GM10847 (cell line): ENCODE results near the gene PLEKHA5.

Experiments
- POLR2A ChIP-seq: IDR thresholded peaks from 2 replicates; pipeline ENCODE4 v1.6.1; 2011; ENCODE audit not compliant: insufficient read length; ENCODE audit errors: extremely low read depth

PLEKHA5 gene

DNA sequence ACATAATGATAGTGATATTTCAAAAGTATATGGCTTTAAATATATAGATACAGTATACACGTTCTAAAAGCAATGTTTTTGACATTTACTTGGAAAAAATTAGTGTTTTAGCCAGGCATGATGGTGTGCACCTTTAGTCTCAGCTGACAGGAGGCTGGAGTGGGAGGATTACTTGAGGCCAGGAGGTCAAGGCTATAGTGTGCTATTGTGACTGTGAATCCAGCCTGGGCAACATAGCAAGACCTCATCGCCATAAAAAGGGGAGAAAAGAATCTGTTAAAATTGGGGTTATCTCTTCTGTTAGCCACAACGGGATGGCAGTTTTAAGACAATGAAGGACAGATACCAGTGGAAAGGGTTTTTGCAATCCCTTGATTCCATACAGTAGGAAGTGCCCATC lies 95.2 kb downstream of the PLEKHA5 start:
- TF ChIP-seq POLR2A, result no peak

DNA sequence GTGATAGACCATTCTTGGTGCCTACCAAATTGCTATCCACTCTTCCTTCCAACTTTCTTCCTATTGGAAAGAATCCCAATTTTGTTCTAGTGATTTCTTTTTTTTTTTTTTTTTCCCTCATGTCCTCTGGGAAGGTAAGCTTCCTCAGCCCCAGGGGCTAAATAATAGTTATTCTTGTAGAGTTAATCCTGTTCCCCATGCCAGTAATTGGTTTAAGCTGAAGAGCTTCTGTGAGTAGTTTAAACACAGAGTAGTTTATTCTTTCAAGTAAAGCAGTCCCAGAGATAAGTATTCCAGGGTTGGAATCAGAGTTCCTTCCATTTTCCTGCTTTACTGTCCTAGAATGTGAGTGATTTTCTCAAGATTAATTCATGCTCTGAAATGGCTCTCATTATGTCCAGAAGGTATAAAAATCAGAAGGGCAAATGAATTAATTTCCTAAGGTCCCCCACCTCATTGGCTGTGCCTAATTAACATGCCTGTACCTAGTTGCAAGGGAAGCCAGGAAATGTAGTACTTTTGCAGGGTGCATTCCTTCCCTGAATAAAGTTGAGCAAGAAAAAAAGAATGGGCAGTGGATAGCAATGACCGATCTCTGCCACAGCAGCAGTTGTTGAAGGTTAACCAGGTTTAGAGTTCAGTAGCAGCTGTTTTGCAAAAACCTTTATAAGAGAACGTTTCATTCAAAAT lies 97.8 kb downstream of the PLEKHA5 start:
- TF ChIP-seq POLR2A, result no peak

DNA sequence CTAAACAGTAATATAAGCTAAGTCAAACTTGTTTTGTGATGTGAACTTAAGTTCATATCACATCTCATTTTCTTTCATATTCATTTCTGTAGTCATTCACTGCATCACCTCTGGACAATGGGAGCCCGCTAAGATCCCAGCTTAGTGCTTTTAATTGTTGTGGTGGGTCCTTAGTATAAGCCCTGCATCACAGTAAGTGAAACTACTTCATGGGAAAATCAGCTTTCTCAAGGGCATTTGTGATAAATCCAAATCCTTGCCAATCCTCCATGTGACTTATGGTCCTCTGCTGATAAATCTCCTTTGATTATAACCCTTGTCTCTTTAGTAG lies 98.3 kb downstream of the PLEKHA5 start:
- TF ChIP-seq POLR2A, result no peak

DNA sequence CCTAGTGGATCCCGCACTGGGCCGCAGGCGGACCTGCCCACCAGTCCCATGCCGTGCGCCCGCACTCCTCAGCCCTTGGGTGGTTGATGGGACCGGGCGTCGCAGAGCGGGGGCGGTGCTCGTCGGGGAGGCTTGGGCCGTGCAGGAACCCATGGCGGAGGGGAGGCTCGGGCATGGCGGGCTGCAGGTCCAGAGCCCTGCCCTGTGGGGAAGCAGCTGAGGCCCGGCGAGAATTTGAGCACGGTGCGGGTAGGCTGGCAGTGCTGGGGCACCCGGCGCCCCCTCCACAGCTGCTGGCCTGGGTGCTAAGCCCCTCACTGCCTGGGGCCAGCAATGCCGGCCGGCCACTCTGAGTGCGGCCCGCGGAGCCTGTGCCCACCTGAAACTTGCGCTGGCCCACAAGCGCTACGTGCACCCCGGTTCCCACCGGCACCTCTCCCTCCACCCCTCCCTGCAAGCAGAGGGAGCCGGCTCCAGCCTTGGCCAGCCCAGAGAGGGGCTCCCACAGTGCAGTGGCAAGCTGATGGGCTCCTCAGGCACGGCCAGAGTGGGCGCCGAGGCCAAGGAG lies 100.8 kb downstream of the PLEKHA5 start:
- no peak for TF ChIP-seq POLR2A

DNA sequence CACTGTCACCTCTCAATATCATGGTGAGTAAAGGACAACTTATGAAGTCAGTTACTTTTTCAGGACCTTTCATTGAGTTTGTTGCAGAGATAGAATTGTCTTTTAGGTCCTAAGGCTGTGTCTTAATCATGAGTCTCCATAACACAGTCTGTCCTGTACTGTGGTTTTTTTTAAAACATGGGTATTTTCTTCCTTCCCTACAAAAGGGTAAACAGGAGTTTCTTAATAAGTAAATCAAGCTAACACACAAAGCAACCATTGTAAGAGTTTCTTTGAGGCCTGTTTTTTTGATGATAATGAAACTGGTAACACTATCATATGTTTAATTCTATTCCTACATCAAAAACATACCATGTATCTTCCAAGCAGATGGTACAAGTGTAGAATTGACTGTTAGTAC lies 101.4 kb downstream of the PLEKHA5 start:
- TF ChIP-seq POLR2A, result no peak

DNA sequence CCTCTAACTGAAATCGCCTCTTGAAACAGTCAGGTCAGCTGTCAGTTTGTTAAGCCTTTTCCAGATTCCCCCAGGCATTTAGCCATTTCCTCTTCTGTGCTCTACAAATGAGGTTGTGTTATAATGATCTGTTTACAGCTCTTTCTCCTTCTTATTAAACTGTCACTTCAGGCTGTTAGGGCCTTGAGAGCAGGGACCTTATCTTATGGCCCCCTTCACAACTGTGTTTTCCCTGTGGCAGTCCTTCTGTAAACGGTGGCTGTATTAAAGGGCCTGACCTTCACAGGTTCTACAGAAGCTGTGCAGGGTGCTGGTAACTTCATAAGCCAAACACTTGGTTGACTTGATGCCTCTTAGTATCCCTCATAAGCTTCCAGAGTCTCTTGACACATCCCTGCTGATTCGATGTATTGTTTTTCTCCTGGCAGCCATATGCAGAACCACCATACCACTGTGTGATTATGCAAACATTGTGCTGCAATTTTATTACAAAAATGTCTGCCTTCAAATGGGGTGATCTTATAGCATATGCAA lies 104.7 kb downstream of the PLEKHA5 start:
- TF ChIP-seq POLR2A, result no peak

DNA sequence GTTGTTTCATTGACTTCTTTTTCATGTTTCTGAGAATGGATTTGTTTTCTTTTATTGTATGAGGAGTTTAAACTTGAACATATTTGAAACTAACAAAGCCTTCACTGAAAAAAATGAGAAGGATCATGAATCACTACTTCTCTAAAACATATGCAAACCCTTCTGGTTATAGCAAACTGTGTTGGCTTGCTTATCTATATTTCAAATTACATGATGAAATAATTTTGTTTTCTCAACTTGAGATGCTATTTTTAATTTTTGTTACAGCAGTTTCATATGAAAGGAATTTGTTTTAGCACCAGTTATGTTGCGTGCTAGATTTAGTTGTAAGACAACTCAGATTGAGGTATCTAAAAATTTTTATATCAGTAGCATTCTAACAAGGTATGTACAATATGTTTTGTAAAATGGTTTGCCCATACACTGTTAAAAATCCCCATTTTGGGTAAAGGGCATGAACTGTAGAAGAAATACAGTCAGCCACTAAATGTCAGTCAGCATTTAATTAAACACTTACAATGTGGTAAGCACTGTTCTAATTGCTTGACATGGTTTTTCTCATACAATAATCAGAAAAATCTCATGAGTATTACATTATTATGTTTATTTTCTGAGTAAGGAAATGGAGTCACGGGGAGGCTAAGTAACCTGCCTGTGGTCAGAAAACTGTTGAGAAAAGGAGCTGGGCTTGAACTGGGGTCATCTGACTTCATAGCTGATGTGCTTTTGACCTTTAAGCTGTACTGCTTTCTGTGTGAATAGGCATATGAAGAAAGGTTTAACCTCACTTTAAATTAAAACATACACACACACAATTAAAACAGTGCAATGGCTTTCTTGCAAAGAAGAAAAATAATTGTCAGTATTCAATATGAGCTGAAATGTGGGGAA lies 105.7 kb downstream of the PLEKHA5 start:
- no peak for TF ChIP-seq POLR2A

DNA sequence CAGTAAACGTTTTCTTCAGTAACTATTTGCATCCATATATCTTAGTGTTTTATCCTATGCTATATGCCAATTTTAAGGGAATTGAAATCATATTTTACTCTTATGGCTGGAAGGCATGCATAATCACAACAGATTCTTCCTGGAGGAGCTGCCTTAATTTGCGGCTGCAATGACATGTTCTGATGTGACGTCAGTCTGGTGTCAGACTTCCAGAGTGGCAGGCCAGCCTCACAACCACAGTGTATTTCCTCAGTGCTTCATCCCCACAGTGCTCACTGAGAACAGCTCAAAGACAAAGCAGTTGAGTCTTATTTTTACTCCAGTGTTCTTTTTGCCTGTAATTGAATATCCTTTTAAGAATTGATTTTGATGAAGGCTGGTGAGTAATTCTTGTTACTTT lies 107.1 kb downstream of the PLEKHA5 start:
- no peak for TF ChIP-seq POLR2A

DNA sequence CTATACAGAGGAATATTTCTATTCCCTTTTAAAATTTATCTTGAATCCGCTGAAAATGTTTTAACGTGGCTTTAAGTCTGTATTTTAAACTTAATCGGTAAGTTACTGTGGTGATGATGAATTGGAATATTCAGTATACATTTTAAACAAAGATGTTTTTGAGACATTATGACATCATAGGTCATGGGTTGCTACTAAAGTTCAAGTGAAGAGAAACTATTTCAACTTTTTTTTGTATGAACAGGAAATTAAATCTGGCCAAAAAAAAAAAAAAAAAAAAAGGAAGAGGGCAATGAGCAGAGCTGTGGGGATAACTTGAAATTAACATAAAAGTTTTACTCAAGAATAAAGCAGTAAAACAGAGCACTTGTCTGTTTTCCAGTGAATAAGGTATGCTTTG lies 109.0 kb downstream of the PLEKHA5 start:
- no peak for TF ChIP-seq POLR2A

DNA sequence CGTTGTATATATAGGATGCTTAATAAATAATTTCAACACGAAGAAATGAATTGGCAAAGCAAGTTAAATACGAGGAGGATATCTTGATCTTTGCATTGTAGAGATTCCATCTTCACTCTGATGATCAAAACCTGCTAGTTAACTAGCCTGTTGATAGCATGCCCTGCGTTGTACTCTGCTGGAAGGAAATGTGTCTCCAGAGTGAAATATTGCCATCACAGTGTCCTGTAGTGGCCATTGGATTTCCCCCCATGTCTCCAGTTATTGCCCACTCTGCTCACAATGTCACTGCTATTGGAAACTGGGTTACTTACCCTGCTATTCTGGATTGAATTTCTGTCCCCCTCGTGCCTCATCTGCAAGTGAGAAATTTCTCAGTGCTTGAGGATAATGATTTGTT lies 109.6 kb downstream of the PLEKHA5 start:
- TF ChIP-seq POLR2A, result no peak

DNA sequence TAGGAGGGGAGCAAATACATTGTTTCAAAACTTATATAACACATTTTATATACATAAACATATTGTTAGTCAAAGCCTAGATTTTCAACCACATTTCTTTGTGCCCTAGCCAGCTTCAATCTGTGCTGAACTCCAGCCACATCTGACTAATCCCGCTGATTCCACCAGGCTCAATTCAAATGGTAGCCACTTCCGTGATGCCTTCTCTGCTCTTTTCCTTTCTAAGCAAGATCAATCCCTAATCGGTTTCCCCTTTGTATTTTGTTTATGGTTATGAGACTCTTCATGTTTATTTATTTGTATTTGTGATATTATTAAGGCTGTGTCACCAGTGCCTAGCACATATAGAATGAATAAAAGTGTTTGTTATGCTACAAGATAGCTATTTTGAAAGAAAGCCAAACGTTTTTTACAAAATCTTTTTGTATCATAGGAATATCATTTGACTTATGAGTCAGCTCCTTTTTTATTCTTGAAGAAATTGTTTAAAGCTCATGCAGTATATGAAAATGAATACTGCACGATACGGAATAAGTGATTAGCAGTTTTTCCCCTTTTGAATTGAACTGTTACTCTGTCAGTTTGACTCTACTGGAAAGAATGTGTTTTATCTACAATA lies 110.2 kb downstream of the PLEKHA5 start:
- TF ChIP-seq POLR2A, result no peak

DNA sequence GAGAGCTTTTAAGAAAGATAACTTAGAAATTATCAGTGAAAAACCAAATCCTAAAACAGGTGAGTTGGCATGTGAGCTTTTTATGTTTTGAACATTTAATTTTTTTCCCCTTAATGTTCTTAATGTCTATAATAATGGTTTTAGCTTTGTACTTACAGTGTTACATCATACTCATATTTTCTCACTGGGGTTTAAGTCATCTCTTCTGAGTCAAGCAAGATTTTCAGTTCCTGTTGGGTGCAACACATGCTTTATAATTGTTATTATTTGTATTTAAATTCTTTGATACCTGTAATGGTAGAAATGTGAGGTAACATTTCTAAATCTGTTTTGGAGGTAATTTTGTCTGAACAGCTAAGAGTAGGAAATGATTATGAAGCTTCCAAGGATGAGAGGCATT lies 113.0 kb downstream of the PLEKHA5 start:
- TF ChIP-seq POLR2A, result no peak

DNA sequence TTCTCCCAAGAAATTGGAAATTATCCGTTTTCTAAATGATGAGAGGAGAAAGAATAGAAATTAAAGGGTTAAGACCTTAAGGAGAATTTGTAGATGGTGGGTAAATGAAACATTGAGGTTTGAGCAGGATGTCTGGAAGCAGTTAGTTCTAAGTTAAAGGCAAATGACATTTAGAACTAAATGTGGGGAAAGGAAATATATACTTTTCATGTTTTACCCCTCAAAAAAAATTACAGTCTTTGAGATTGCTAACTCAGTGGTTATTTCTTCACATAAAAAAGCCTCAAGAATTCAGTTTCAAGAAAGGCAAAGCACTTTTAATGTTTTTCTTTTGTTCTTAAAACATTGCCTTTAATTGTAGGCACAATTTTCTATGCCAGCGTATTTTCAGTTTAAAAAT lies 114.0 kb downstream of the PLEKHA5 start:
- TF ChIP-seq POLR2A, result no peak

DNA sequence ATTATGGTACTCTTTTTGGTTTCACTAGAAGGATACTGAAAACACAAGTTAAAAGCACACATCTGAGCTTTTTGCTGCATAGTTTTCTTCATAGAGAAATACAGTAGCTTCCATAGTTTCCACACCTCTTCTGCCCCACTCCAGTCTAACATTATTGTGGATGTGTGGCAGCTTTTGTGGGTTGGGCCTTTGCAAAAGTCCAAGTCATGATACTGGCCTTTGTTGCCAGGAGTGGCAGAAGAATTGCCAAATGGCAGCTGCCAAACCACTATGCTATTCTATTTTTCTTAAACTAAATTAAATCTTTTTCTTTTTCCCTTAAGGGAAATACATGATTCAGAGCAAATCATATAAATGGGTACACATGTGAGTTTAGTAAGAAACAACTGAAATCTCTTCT lies 114.8 kb downstream of the PLEKHA5 start:
- no peak for TF ChIP-seq POLR2A

DNA sequence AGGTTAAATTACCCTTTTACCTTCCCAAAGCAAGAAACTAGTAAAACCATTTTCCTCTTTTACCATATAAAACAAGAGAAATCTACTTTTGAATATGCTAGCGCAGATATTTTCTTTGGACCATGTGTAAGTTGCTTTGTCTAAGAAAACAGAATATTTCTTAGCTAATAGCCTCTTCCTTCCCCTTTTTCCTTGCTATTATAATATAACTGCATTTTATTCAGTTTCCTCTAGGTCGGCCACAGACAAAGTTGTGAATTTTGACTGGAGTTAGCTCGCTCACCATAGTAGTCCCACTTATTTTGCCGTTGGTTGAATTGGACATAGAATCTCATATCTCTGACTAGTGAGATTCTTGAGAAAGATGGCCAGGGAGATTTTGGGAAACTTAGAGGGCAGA lies 115.6 kb downstream of the PLEKHA5 start:
- TF ChIP-seq POLR2A, result no peak

DNA sequence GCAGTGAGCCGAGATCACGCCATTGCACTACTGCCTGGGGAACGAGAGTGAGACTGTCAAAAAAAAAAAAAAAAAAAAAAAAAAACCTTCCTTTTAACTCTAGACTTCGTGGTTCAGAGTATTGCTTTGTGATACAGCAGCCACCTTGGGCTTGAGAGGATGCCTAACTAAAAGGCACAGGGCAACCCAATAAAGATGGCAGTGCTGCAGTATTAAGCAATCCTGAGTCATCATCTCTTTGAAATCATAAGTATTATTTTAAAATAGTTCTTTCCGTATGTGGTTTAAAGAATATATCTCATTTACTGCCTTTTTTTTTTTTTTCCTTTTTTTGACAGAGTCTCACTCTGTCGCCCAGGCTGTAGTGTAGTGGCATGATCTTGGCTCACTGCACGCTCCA lies 116.1 kb downstream of the PLEKHA5 start:
- no peak for TF ChIP-seq POLR2A

DNA sequence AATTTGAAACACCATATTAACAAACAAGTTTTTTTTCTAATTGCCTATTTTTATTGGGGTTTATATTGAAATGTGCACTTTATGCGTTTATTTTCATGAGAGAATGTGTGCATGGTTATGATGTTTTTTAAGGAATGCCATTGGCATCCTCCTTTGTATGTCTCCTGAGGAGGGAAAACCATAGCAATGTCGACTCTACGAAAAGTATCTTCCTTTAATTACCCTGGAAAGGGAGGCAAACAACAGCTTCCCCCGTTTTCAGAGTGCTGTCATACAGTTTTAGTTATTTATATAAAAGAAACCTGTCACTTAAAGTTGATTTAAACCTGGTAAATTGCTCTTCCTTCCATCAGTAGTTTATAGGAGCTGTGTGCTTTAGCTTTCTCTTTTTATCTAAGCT lies 117.4 kb downstream of the PLEKHA5 start:
- TF ChIP-seq POLR2A, result no peak
